ENCODE measurements around the gene TCEAL4. TPM values are rescaled to one million over a fixed set of nuclear protein-coding genes. Genes with fewer than 3 reads are reported as not detected.

TCEAL4 gene
- total RNA-seq, 1 donor from 2014 or later = 3.3 TPM

Other genes starting within 250 kb of the TCEAL4 start
- gene TCEAL9, start 229.0 kb upstream of the TCEAL4 start, total RNA-seq = 0.41 TPM in 2 replicates
- gene BEX3, start 209.0 kb upstream of the TCEAL4 start, total RNA-seq = 8.0 and 9.1 TPM in 2 replicates
- gene RAB40A, start 66.0 kb upstream of the TCEAL4 start, total RNA-seq = 0.07 and 0.20 TPM in 2 replicates
- 1.0 and 1.6 TPM in 2 replicates for gene TCEAL3, start 22.4 kb downstream of the TCEAL4 start, total RNA-seq
- gene TCEAL1, start 43.5 kb downstream of the TCEAL4 start, total RNA-seq = 2.6 and 3.2 TPM in 2 replicates
- gene MORF4L2, start 101.2 kb downstream of the TCEAL4 start, total RNA-seq = 133 and 136 TPM in 2 replicates
- not detected in 2 replicates for gene TMEM31, start 125.4 kb downstream of the TCEAL4 start, total RNA-seq
- gene PLP1, start 191.3 kb downstream of the TCEAL4 start, total RNA-seq = not detected in 2 replicates
- 0.48 and 0.98 TPM in 2 replicates for gene RAB9B, start 246.7 kb downstream of the TCEAL4 start, total RNA-seq